ENCODE data around the gene VPS13C. TPM values are rescaled to one million over a fixed set of nuclear protein-coding genes. Genes with fewer than 3 reads are reported as not detected.

The VPS13C gene
- total RNA-seq, 1 experiment from 2014 or later: 18.6 TPM

DNA sequence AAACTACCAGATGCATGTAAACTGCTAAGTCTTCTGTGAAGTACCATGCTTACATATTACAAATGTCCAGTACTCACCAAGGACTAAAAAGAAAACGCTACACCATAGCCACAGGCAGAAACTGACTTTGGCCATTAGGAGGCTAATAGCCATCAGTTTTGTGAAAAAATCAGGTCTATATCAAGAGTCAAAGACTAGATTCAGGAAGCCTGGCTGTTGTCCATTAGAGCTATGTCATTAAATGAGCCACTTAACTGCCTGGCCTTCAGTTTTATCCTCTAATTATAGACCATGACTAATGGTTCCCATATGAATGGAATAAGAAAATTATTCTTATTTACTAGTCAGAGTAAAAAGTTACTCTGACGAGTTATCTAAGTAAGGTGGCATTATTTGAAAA, 144.1 kb downstream of the VPS13C start (continued):
- TF ChIP-seq, protein P1, sequence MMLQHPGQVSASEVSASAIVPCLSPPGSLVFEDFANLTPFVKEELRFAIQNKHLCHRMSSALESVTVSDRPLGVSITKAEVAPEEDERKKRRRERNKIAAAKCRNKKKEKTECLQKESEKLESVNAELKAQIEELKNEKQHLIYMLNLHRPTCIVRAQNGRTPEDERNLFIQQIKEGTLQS (IDR thresholded peaks at IDR 0.05): no peak
- TF ChIP-seq YY1 (IDR thresholded peaks at IDR 0.05; ENCODE audit: extremely low read depth, insufficient replicate concordance, low read depth, low read length) (no peak), EGR1 (IDR thresholded peaks at IDR 0.05; ENCODE audit: low read depth) (no peak), FOSL1 (IDR thresholded peaks at IDR 0.05; ENCODE audit: low read depth) (no peak), POLR2AphosphoS5 (IDR thresholded peaks at IDR 0.05; ENCODE audit: low read depth, low read length) (no peak)
- TF ChIP-seq, protein P2, sequence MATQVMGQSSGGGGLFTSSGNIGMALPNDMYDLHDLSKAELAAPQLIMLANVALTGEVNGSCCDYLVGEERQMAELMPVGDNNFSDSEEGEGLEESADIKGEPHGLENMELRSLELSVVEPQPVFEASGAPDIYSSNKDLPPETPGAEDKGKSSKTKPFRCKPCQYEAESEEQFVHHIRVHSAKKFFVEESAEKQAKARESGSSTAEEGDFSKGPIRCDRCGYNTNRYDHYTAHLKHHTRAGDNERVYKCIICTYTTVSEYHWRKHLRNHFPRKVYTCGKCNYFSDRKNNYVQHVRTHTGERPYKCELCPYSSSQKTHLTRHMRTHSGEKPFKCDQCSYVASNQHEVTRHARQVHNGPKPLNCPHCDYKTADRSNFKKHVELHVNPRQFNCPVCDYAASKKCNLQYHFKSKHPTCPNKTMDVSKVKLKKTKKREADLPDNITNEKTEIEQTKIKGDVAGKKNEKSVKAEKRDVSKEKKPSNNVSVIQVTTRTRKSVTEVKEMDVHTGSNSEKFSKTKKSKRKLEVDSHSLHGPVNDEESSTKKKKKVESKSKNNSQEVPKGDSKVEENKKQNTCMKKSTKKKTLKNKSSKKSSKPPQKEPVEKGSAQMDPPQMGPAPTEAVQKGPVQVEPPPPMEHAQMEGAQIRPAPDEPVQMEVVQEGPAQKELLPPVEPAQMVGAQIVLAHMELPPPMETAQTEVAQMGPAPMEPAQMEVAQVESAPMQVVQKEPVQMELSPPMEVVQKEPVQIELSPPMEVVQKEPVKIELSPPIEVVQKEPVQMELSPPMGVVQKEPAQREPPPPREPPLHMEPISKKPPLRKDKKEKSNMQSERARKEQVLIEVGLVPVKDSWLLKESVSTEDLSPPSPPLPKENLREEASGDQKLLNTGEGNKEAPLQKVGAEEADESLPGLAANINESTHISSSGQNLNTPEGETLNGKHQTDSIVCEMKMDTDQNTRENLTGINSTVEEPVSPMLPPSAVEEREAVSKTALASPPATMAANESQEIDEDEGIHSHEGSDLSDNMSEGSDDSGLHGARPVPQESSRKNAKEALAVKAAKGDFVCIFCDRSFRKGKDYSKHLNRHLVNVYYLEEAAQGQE (IDR thresholded peaks at IDR 0.05; ENCODE audit: low read depth): no peak

DNA sequence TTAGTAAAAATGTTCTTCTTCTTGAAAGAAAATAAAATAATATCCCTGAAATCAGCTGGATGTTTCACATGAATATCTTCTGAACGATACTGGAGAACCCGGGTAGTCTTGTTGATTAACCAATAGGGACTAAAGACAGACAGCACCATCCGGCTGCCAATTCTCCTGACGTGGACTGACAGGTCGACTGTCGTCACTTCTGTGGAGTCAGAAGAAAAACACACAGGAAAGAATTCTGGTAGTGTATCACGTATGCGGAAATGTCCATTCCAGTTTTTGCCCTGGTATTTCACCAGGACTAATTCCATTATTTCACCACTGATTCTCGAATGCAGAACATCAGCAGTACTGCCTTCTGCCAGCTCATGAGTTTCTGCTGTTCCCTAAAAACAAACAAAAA, 144.6 kb downstream of the VPS13C start:
- ATAC-seq: no peak
- DNase-seq (ENCODE audit: low read depth, low spot score): no peak
- CTCF ChIA-PET: no interaction called here
- Histone ChIP-seq H3K4me1 (ENCODE audit: control insufficient read depth in 1 of 2, insufficient read depth in 2 of 2, low read length in 2 of 2) (no peaks in the 10 kb centered on the region), H3K36me3 (ENCODE audit: control insufficient read depth in 1 of 2, insufficient read depth in 2 of 2, low read length in 2 of 2) (no peaks in the 10 kb centered on the region; a peak in 1 of 4 replicates), H3K27ac (ENCODE audit: low read depth, low read length) (no peak overlapping the region), H3K9me3 (ENCODE audit: control insufficient read depth in 1 of 2, insufficient read depth in 1 of 2, low read depth in 1 of 2, low read length in 2 of 2) (no peaks in the 10 kb centered on the region), H3K27me3 (ENCODE audit: insufficient read depth, low read length) (no peaks in the 10 kb centered on the region), H3K9ac (ENCODE audit: low read length) (no peak overlapping the region), H3K4me2 (ENCODE audit: low read length) (no peak overlapping the region), H3K4me3 (replicated peaks in 1 of 2; ENCODE audit: low read depth in 1 of 2, low read length in 2 of 2) (no peak overlapping the region), H3K79me2 (ENCODE audit: insufficient read depth, low read length) (no peaks in the 10 kb centered on the region), H2AFZ (ENCODE audit: low read depth, low read length, poor library complexity, severe bottlenecking) (no peak overlapping the region), H4K20me1 (ENCODE audit: insufficient read depth) (no peaks in the 10 kb centered on the region), H3K9me2 (ENCODE audit: insufficient read depth) (no peaks in the 10 kb centered on the region)
- POLR2A ChIA-PET: no interaction called here
- BruUV-seq (replicated peaks): no TSS peak
- TF ChIP-seq, protein P1 (IDR thresholded peaks at IDR 0.05): no peak
- TF ChIP-seq FOSL1 (IDR thresholded peaks at IDR 0.05; ENCODE audit: low read depth) (no peak), ZFX (IDR thresholded peaks at IDR 0.05) (no peak), SRF (IDR thresholded peaks at IDR 0.05; ENCODE audit: low read depth) (no peak), EGR1 (IDR thresholded peaks at IDR 0.05; ENCODE audit: low read depth) (no peak), CBX3 (IDR thresholded peaks at IDR 0.05; ENCODE audit: low read depth) (no peak)
- TF ChIP-seq, protein P3, sequence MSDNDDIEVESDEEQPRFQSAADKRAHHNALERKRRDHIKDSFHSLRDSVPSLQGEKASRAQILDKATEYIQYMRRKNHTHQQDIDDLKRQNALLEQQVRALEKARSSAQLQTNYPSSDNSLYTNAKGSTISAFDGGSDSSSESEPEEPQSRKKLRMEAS (IDR thresholded peaks at IDR 0.05): no peak
- intact Hi-C loops (cut with micrococcal nuclease): no loop called here
- RAD21 ChIA-PET (ENCODE audit: low non-redundant PET in 1 of 2, low total read pairs in 2 of 2, uncharacterized antibody in 2 of 2, unreplicated experiment in 2 of 2): no interaction called here
